Measurements from ENCODE around the gene PPP1CA. TPM values are rescaled to one million over a fixed set of nuclear protein-coding genes. Genes with fewer than 3 reads are reported as not detected.

Gene PPP1CA
- polyA plus RNA-seq, 1 donor (not counting 4 experiments of a cell fraction or from before 2014, with no cell fraction given): 122 TPM

DNA sequence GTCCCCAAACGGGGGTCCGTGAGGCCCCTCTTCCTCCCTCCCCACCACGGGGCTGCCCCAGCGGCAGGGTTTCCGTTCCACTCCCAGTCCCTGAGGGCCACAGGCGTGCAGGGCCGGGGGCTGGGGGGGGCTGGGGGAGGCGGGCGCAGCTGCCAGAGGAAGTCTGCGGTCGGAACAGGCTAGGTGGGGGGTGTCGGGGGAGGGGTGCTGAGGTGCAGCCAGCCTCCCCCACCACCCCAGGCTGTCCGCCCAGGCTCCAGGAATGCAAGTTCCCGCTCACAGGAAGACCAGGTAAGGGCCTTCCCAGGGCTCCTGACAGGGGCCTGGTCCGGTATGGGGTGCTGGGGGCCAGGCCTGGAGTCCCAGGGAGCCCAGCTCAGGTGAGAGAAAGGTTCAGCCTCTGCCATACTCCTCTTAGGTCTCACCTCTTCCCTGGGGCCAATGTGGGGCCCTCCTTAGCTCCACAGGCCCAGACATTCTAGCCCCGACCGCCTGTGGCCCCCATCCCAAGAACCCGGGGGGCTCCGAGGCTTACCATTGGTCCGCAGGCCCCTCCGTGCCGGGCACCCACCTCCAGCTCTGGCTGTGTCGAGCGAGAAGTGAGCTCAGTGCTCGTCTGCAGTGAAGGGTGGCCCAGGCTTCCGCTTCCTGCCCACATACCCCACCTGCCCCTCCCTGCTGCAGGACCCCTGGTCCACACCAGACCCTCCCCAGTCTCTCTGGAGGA, 35.6 kb upstream of the PPP1CA start, which contains the start of gene PTPRCAP:
PTPRCAP (minus strand) TSS at position 601 of the 727 bp plus-strand sequence; CDS start at position 538, 63 bp downstream.
- Histone ChIP-seq H3K36me3 (ENCODE audit: control insufficient read depth in 2 of 2, extremely low read depth in 1 of 2, insufficient read depth in 2 of 2, low read length in 2 of 2) (peaks cover 21 to 35% of the 10 kb centered on the region in 2 experiments), H3K9ac (ENCODE audit: control insufficient read depth, extremely low read depth, insufficient read depth, low read length) (no peak within 1 kb of the TSS), H3K27ac (ENCODE audit: control insufficient read depth, insufficient read depth, low read length) (no peak within 1 kb of the TSS)

DNA sequence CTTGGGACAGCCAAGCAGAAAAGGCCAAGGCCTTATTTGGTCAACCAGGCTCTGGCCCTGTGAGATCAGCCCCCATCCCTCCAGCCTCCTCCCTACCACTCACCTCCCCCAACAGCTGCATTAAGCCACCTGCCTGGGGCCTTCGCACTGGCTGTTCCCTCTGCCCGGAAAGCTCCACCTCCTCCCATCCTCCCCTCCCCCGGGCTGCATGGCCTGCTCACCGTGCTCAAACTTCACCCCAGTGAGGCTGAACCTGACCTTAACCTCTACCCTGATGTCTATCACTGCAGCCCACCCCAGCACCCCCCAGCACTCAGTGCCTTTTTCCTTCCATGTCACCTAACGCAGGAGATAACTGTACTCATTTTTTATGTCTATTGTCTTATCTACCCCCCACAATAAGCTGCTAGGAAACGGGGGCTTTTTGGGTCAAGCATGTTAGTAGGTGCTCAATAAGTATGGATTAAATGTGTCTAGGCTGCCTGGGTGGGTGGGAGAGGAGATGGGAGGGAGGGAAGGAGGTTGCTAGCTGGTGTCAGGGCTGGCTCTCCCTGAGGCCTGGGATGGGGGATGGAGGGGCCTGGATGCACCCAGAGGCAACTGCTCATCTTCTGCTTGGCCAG, 34.9 kb upstream of the PPP1CA start:
- Histone ChIP-seq H3K4me1 (ENCODE audit: control insufficient read depth, extremely low read depth, insufficient read depth, low read length) (no peaks in the 10 kb centered on the region), H3K9me3 (ENCODE audit: control insufficient read depth, low read depth, low read length) (no peaks in the 10 kb centered on the region), H3K36me3 (ENCODE audit: control insufficient read depth in 2 of 2, extremely low read depth in 1 of 2, insufficient read depth in 2 of 2, low read length in 2 of 2) (peaks cover 28 to 38% of the 10 kb centered on the region in 2 experiments), H3K79me2 (ENCODE audit: control insufficient read depth, insufficient read depth, low read length) (peaks cover 5% of the 10 kb centered on the region), H3K27ac (ENCODE audit: control insufficient read depth, insufficient read depth, low read length) (no peak overlapping the region), H3K9me1 (ENCODE audit: control insufficient read depth, extremely low read depth, insufficient read depth, low read length) (no peaks in the 10 kb centered on the region), H3K4me3 (ENCODE audit: control insufficient read depth in 2 of 3, extremely low read depth in 1 of 3, insufficient read depth in 2 of 3, low read depth in 1 of 3, low read length in 3 of 3) (no peak overlapping the region), H2AFZ (ENCODE audit: control insufficient read depth, low read length) (no peak overlapping the region), H3K4me2 (ENCODE audit: control insufficient read depth, extremely low read depth, insufficient read depth, low read depth, low read length) (no peak overlapping the region), H4K20me1 (ENCODE audit: control insufficient read depth, extremely low read depth, insufficient read depth, low read length) (peaks cover 5% of the 10 kb centered on the region), H3K27me3 (ENCODE audit: control insufficient read depth, extremely low read depth, insufficient read depth, low read length) (no peaks in the 10 kb centered on the region), H3K9ac (ENCODE audit: control insufficient read depth, extremely low read depth, insufficient read depth, low read length) (no peak overlapping the region)
- no peak for TF ChIP-seq EZH2 (IDR thresholded peaks at IDR 0.05; ENCODE audit: low read length)
- TF ChIP-seq, protein P1, sequence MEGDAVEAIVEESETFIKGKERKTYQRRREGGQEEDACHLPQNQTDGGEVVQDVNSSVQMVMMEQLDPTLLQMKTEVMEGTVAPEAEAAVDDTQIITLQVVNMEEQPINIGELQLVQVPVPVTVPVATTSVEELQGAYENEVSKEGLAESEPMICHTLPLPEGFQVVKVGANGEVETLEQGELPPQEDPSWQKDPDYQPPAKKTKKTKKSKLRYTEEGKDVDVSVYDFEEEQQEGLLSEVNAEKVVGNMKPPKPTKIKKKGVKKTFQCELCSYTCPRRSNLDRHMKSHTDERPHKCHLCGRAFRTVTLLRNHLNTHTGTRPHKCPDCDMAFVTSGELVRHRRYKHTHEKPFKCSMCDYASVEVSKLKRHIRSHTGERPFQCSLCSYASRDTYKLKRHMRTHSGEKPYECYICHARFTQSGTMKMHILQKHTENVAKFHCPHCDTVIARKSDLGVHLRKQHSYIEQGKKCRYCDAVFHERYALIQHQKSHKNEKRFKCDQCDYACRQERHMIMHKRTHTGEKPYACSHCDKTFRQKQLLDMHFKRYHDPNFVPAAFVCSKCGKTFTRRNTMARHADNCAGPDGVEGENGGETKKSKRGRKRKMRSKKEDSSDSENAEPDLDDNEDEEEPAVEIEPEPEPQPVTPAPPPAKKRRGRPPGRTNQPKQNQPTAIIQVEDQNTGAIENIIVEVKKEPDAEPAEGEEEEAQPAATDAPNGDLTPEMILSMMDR (optimal IDR thresholded peaks at IDR 0.05 in 1 of 3, IDR thresholded peaks at IDR 0.05 in 1 of 3, conservative IDR thresholded peaks at IDR 0.05 in 1 of 3; ENCODE audit: extremely low read depth in 1 of 3, insufficient read depth in 2 of 3, low read length in 3 of 3): no peak
- DNase-seq (ENCODE audit: low read depth, low spot score) (no peak), FAIRE-seq (no peak)
- dilution Hi-C loops (cut with MboI; ENCODE audit: extremely low pct_ligation_motif_present, low sequenced_read_pairs): no loop called here

More for the DNA sequence above, 35.6 kb upstream of the PPP1CA start, which contains the start of gene PTPRCAP:
- Histone ChIP-seq H3K4me2 (ENCODE audit: control insufficient read depth, extremely low read depth, insufficient read depth, low read depth, low read length) (no peak within 1 kb of the TSS), H3K9me3 (ENCODE audit: control insufficient read depth, low read depth, low read length) (no peaks in the 10 kb centered on the region), H3K4me3 (ENCODE audit: control insufficient read depth in 2 of 3, extremely low read depth in 1 of 3, insufficient read depth in 2 of 3, low read depth in 1 of 3, low read length in 3 of 3) (no peak within 1 kb of the TSS), H4K20me1 (ENCODE audit: control insufficient read depth, extremely low read depth, insufficient read depth, low read length) (peaks cover 5% of the 10 kb centered on the region), H3K9me1 (ENCODE audit: control insufficient read depth, extremely low read depth, insufficient read depth, low read length) (no peaks in the 10 kb centered on the region), H3K27me3 (ENCODE audit: control insufficient read depth, extremely low read depth, insufficient read depth, low read length) (no peaks in the 10 kb centered on the region), H3K4me1 (ENCODE audit: control insufficient read depth, extremely low read depth, insufficient read depth, low read length) (peaks cover under 1% of the 10 kb centered on the region), H3K79me2 (ENCODE audit: control insufficient read depth, insufficient read depth, low read length) (peaks cover 6% of the 10 kb centered on the region), H2AFZ (ENCODE audit: control insufficient read depth, low read length) (no peak within 1 kb of the TSS)
- DNase-seq (ENCODE audit: low read depth, low spot score) (no peak), FAIRE-seq (no peak)
- dilution Hi-C loops (cut with MboI; ENCODE audit: extremely low pct_ligation_motif_present, low sequenced_read_pairs): no loop called here
- no peak for TF ChIP-seq EZH2 (IDR thresholded peaks at IDR 0.05; ENCODE audit: low read length)
- TF ChIP-seq, protein P1 (optimal IDR thresholded peaks at IDR 0.05 in 1 of 3, IDR thresholded peaks at IDR 0.05 in 1 of 3, conservative IDR thresholded peaks at IDR 0.05 in 1 of 3; ENCODE audit: extremely low read depth in 1 of 3, insufficient read depth in 2 of 3, low read length in 3 of 3): no peak

Data from keratinocyte (primary cell).